Measurements from ENCODE around the gene EMX2.

The EMX2 gene

DNA sequence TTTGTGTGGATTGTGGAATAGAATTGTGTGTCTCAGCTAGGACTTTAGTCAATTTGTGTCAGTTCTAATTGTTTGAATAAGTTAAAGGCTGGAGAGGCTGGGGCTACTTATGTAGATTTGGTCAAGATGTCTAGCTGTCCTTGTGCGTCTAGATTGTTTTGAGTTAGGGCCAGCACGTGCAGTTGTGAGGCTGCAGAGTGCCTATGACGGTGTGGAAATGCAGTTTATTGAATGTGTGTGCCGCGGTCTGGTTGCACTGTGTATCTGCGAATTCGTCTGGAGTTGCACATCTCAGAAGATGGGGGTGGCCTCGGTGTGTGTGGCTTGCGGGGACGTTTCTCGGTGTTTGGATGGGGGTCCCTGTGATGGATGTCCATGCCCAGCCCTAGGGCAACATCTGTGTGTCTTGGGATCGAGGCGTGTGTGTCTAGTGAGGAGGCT lies 10.2 kb downstream of the EMX2 start:
- TF ChIP-seq, protein P1, sequence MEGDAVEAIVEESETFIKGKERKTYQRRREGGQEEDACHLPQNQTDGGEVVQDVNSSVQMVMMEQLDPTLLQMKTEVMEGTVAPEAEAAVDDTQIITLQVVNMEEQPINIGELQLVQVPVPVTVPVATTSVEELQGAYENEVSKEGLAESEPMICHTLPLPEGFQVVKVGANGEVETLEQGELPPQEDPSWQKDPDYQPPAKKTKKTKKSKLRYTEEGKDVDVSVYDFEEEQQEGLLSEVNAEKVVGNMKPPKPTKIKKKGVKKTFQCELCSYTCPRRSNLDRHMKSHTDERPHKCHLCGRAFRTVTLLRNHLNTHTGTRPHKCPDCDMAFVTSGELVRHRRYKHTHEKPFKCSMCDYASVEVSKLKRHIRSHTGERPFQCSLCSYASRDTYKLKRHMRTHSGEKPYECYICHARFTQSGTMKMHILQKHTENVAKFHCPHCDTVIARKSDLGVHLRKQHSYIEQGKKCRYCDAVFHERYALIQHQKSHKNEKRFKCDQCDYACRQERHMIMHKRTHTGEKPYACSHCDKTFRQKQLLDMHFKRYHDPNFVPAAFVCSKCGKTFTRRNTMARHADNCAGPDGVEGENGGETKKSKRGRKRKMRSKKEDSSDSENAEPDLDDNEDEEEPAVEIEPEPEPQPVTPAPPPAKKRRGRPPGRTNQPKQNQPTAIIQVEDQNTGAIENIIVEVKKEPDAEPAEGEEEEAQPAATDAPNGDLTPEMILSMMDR (IDR thresholded peaks at IDR 0.05; ENCODE audit: low read depth, low read length): no peak
- H3K4me3 ChIP-seq (replicated peaks in 1 of 2; ENCODE audit: low read depth in 2 of 2, low read length in 2 of 2): no peak overlapping the region

DNA sequence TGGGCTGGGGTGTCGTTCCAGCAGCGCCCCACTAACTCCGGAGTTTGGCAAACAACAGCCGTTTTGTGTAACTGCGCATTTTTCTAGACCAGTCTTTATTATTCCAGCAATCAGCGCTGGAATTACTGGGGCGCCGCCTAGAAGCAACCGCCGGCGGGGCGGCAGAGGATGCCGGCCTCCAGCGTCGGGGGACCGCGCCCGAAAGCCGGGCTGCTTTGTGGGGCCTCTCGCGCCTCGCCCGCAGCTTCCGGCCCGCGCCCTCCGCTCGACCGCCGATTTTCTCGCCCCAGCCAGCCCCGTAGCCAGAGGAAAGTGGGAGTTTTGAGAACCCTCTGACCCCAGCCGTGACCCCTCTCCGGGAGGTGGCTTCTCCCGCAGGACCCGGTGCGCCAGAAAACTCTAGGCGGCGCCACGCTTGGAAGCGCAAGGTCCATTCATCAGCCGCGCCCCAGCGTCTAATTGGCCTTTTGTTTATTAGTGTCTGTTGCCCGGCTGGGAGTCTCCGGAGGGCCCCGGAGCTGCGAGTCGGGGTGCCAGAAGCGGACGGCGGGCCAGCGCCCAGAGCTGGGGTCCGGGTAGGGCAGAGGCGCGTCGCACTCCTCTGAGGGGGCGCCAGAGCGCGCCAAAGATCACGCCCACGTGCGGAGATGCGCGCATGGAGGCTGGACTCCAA lies 10.7 kb downstream of the EMX2 start:
- no peak for DNase-seq (ENCODE audit: low read depth in 2 of 2)
- TF ChIP-seq, protein P1 (IDR thresholded peaks at IDR 0.05; ENCODE audit: low read depth, low read length): no peak
- H3K4me3 ChIP-seq (replicated peaks in 1 of 2; ENCODE audit: low read depth in 2 of 2, low read length in 2 of 2): no peak overlapping the region

More for the DNA sequence above, 10.2 kb downstream of the EMX2 start:
- DNase-seq (ENCODE audit: low read depth in 2 of 2): no peak

DNA sequence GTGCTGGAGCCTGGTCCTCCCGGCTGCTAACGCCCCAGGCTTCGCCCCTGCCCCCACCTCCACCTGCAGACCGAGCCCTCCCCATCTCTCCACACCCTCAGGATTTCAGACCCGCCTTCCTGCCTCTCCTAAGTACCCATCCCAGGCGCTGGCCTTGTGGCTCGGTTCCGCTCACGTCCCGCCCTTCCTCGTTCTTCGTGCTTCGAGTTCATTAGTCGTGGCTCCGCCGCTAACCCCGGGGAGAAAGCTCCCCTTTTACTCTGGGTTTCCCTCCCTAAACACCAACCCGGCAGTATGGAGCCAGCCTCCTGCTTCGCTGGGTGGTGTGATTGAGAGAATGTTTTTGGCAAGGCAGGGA lies 11.2 kb downstream of the EMX2 start:
- DNase-seq (ENCODE audit: low read depth in 2 of 2): no peak
- TF ChIP-seq, protein P1 (IDR thresholded peaks at IDR 0.05; ENCODE audit: low read depth, low read length): no peak
- no peak overlapping the region for H3K4me3 ChIP-seq (replicated peaks in 1 of 2; ENCODE audit: low read depth in 2 of 2, low read length in 2 of 2)

DNA sequence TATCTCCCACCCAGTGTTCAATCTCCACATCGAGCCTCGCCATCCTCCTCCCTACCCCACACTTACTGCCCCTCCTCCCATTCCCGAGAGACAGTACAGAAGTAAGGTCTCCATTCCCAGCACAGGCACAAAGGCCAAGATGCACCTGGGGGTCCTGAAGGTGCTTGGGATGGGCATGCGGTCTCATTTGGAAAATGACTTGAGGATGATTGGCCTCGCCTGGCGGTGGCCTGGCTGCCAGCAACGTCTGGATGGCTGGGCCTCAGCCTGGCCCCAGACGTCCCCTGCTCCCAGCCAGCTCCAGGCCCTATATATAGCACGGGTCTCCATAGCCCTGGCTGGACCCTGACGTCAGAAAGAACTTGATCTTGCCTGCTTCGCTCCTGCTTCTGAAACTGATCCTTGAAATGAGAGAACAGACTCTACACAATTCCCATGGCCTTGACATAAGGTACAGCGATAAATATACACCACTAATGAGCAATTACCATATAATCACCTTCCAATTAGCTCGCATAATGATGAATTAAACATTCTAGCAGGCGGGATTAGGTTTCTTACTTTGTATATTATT lies 11.8 kb downstream of the EMX2 start:
- DNase-seq (ENCODE audit: low read depth in 2 of 2): no peak
- TF ChIP-seq, protein P1 (IDR thresholded peaks at IDR 0.05; ENCODE audit: low read depth, low read length): no peak
- H3K4me3 ChIP-seq (replicated peaks in 1 of 2; ENCODE audit: low read depth in 2 of 2, low read length in 2 of 2): no peak overlapping the region

DNA sequence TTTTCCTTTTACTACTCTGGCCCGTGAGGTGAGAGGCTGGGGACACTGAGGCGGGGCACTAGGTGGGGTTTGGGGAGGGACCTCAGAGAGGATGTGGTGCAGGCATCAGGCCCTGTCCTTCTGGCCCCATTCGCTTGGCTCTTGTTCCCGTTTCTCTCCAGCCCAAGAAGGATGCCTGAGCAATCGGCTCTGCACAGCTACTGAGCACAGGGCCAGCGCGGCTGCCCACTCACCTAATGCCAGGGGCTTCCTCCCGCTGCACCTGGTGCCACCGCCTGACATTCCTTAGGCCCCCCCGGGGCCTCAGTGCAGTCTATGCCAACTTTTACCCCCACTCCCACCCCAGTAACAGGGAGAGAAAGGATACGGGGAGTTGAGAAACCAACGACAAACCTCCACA lies 12.5 kb downstream of the EMX2 start:
- H3K4me3 ChIP-seq (replicated peaks in 1 of 2; ENCODE audit: low read depth in 2 of 2, low read length in 2 of 2): no peak overlapping the region
- TF ChIP-seq, protein P1 (IDR thresholded peaks at IDR 0.05; ENCODE audit: low read depth, low read length): no peak
- DNase-seq (ENCODE audit: low read depth in 2 of 2): no peak

DNA sequence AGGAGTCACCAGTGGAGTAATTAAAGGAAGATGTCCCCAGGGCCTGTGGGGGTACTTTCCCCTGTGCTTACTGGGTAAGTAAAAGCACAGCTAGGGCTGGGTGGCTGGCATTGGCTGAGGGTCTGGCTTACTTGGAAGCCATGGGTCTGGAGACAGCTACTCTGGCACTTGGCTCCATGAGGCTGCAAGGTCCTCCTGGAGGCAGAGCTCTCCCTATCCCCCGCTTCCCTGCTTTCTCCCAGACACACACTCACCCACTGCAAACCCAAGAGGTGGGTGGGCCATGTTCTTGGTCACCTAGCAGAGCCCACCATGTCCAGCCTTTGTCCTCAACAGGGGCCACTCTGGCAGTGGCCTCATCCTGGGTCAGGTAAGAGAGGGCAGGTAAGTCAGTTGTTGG lies 13.3 kb downstream of the EMX2 start:
- H3K4me3 ChIP-seq (replicated peaks in 1 of 2; ENCODE audit: low read depth in 2 of 2, low read length in 2 of 2): no peak overlapping the region
- no peak for DNase-seq (ENCODE audit: low read depth in 2 of 2)
- TF ChIP-seq, protein P1 (IDR thresholded peaks at IDR 0.05; ENCODE audit: low read depth, low read length): no peak
